Prostate gland (tissue), 2 donors: ENCODE results near the gene MNX1.

Source experiments
- CTCF ChIP-seq, 4 experiments: fragments of 200-600 bp in 2 of 4; fragments of 450-650 bp in 2 of 4; sonication (generic) in 2 of 4; IDR thresholded peaks; 1 replicate in 3 of 4; 2 replicates in 1 of 4; pipeline ENCODE4 v1.5.1; 2016 to 2019; ENCODE audit warnings: antibody characterized with exemption in 4 of 4, mild to moderate bottlenecking in 2 of 4, moderate library complexity in 2 of 4
- POLR2A ChIP-seq: fragments of 450-650 bp; IDR thresholded peaks from one replicate; pipeline ENCODE4 v1.6.1; 2016; ENCODE audit warnings: antibody characterized with exemption, mild to moderate bottlenecking
- POLR2AphosphoS5 ChIP-seq: sonication (generic); formaldehyde crosslinking; IDR thresholded peaks from one replicate; pipeline ENCODE4 v1.6.1; 2017; ENCODE audit warnings: antibody characterized with exemption

- TF ChIP-seq CTCF (IDR thresholded peaks at IDR 0.05): no peak
- no peak for TF ChIP-seq POLR2A
- no peak for TF ChIP-seq POLR2AphosphoS5
Measured at GRCh38 chr7:157016024-157016351, 5.5 kb upstream of the MNX1 start.
